Suprapubic skin (tissue), 4 donors: ENCODE measurements around the gene COL11A1. TPM values are rescaled to one million over a fixed set of nuclear protein-coding genes. Genes with fewer than 3 reads are reported as not detected.
A peak's percentile ranks its signal among the peaks of the same experiment; 100 is the strongest.

Source experiments
- DNase-seq, 2 donors: peaks; one replicate each; pipeline ENCODE4 v3.0.0-alpha.2; 2019; ENCODE audit warnings: low spot score in 2 of 2
- H3K27ac ChIP-seq: fragments of 200-600 bp; sonication (generic); one replicate; pipeline ENCODE4 v1.5.1; 2019
- H3K27me3 ChIP-seq: fragments of 200-600 bp; sonication (generic); one replicate; pipeline ENCODE4 v1.5.1; 2019
- H3K36me3 ChIP-seq: fragments of 200-600 bp; sonication (generic); one replicate; pipeline ENCODE4 v1.5.1; 2019
- H3K4me1 ChIP-seq: fragments of 200-600 bp; sonication (generic); one replicate; pipeline ENCODE4 v1.5.1; 2019
- H3K4me3 ChIP-seq: fragments of 200-600 bp; sonication (generic); one replicate; pipeline ENCODE4 v1.5.1; 2019; ENCODE audit warnings: mild to moderate bottlenecking
- H3K9me3 ChIP-seq: fragments of 200-600 bp; sonication (generic); one replicate; pipeline ENCODE4 v1.5.1; 2019
- CTCF ChIP-seq, 2 donors: fragments of 200-600 bp in 1 of 2; fragments of 450-650 bp in 1 of 2; sonication (generic) in 1 of 2; IDR thresholded peaks; one replicate each; pipeline ENCODE4 v1.5.1; 2016 to 2019; ENCODE audit warnings: antibody characterized with exemption in 2 of 2, mild to moderate bottlenecking in 1 of 2, moderate library complexity in 1 of 2
- EP300 ChIP-seq: sonication (generic); formaldehyde crosslinking; IDR thresholded peaks from one replicate; pipeline ENCODE4 v1.6.1; 2017; ENCODE audit warnings: antibody characterized with exemption
- POLR2A ChIP-seq, 2 donors: fragments of 450-650 bp; IDR thresholded peaks; one replicate each; pipeline ENCODE4 v1.6.1; 2017; ENCODE audit warnings: antibody characterized with exemption in 2 of 2, mild to moderate bottlenecking in 2 of 2, moderate library complexity in 2 of 2
- POLR2AphosphoS5 ChIP-seq, 3 donors: sonication (generic); formaldehyde crosslinking; IDR thresholded peaks; one replicate each; pipeline ENCODE4 v1.6.1; 2017; ENCODE audit warnings: antibody characterized with exemption in 3 of 3
- WGBS: methylation state at CpG from one replicate; pipeline ENCODE4 v1.1.5; 2018; 5-methylcytosine and 5-hydroxymethylcytosine counted together
- total RNA-seq, 4 donors: library from RNA; depleted of rRNA; stranded (reverse); fragments of >200 nt; gene quantifications; one replicate each; pipeline ENCODE4 v1.1.0, GENCODE V29; 2016

COL11A1 gene
- total RNA-seq, 4 donors from 2014 or later: 1.6 to 9.8 (median 1.8) TPM; not detected in 1

- Histone ChIP-seq H3K36me3 (no peaks in the 10 kb centered on the region), H3K4me3 (no peak overlapping the region), H3K27me3 (no peaks in the 10 kb centered on the region), H3K27ac (no peak overlapping the region), H3K4me1 (no peaks in the 10 kb centered on the region), H3K9me3 (no peaks in the 10 kb centered on the region)
- DNase-seq: no peak
- WGBS: 62% methylated on average over 5 of the region's 5 CpGs
- TF ChIP-seq CTCF (IDR thresholded peaks at IDR 0.05): no peak
- no peak for TF ChIP-seq POLR2A (IDR thresholded peaks at IDR 0.05)
- TF ChIP-seq POLR2AphosphoS5 (IDR thresholded peaks at IDR 0.05): no peak
- no peak for TF ChIP-seq EP300
Observed at GRCh38 chr1:103025858-103026409, 82.4 kb downstream of the COL11A1 start.

GRCh38 chr1:103024051-103024450 lies 84.3 kb downstream of the COL11A1 start:
- Histone ChIP-seq H3K4me1 (no peaks in the 10 kb centered on the region), H3K27me3 (no peaks in the 10 kb centered on the region), H3K36me3 (no peaks in the 10 kb centered on the region), H3K4me3 (no peak overlapping the region), H3K27ac (no peak overlapping the region), H3K9me3 (no peaks in the 10 kb centered on the region)
- TF ChIP-seq EP300: no peak
- TF ChIP-seq CTCF (IDR thresholded peaks at IDR 0.05): no peak
- TF ChIP-seq POLR2AphosphoS5 (IDR thresholded peaks at IDR 0.05): no peak
- no peak for TF ChIP-seq POLR2A (IDR thresholded peaks at IDR 0.05)
- DNase-seq: no peak
- WGBS: 65% methylated on average over 1 of the region's 1 CpG

- no peak for TF ChIP-seq CTCF (IDR thresholded peaks at IDR 0.05)
- TF ChIP-seq POLR2AphosphoS5 (IDR thresholded peaks at IDR 0.05): no peak
- TF ChIP-seq EP300: no peak
- no peak for TF ChIP-seq POLR2A (IDR thresholded peaks at IDR 0.05)
- Histone ChIP-seq H3K36me3 (no peaks in the 10 kb centered on the region), H3K27me3 (no peaks in the 10 kb centered on the region), H3K27ac (no peak overlapping the region), H3K9me3 (no peaks in the 10 kb centered on the region), H3K4me1 (no peaks in the 10 kb centered on the region), H3K4me3 (no peak overlapping the region)
- 72% methylated on average over 3 of the region's 3 CpGs for WGBS
- no peak for DNase-seq
Observed at GRCh38 chr1:103002005-103002404, 106.3 kb downstream of the COL11A1 start.

- DNase-seq: no peak
- Histone ChIP-seq H3K27ac (no peak overlapping the region), H3K36me3 (no peaks in the 10 kb centered on the region), H3K9me3 (no peaks in the 10 kb centered on the region), H3K4me3 (no peak overlapping the region), H3K27me3 (no peaks in the 10 kb centered on the region), H3K4me1 (no peaks in the 10 kb centered on the region)
- TF ChIP-seq CTCF (IDR thresholded peaks at IDR 0.05): no peak
- no peak for TF ChIP-seq EP300
- no peak for TF ChIP-seq POLR2AphosphoS5 (IDR thresholded peaks at IDR 0.05)
- no peak for TF ChIP-seq POLR2A (IDR thresholded peaks at IDR 0.05)
- 84% methylated on average over 6 of the region's 6 CpGs for WGBS
Observed at GRCh38 chr1:102978874-102979273, 129.4 kb downstream of the COL11A1 start.

GRCh38 chr1:102977292-102977691 lies 131.0 kb downstream of the COL11A1 start:
- Histone ChIP-seq H3K36me3 (no peaks in the 10 kb centered on the region), H3K4me1 (no peaks in the 10 kb centered on the region), H3K4me3 (no peak overlapping the region), H3K27me3 (no peaks in the 10 kb centered on the region), H3K27ac (no peak overlapping the region), H3K9me3 (no peaks in the 10 kb centered on the region)
- TF ChIP-seq POLR2A (IDR thresholded peaks at IDR 0.05): no peak
- no peak for DNase-seq

GRCh38 chr1:102970496-102971078 lies 137.7 kb downstream of the COL11A1 start:
- Histone ChIP-seq H3K36me3 (no peaks in the 10 kb centered on the region), H3K27ac (no peak overlapping the region), H3K9me3 (no peaks in the 10 kb centered on the region), H3K4me1 (no peaks in the 10 kb centered on the region), H3K27me3 (no peaks in the 10 kb centered on the region), H3K4me3 (no peak overlapping the region)
- 66% methylated on average over 17 of the region's 17 CpGs for WGBS
- TF ChIP-seq CTCF (IDR thresholded peaks at IDR 0.05) (peak in 1 of 2 donors; percentile 30), POLR2AphosphoS5 (IDR thresholded peaks at IDR 0.05) (no peak)
- DNase-seq: no peak
